Measurements from ENCODE around the gene SEC14L3.
"Not testable (repeated sequence)": the region's sequence is repeated elsewhere in the genome, so short reads cannot be mapped to it uniquely, and the experiment has no call there.

SEC14L3 gene

DNA sequence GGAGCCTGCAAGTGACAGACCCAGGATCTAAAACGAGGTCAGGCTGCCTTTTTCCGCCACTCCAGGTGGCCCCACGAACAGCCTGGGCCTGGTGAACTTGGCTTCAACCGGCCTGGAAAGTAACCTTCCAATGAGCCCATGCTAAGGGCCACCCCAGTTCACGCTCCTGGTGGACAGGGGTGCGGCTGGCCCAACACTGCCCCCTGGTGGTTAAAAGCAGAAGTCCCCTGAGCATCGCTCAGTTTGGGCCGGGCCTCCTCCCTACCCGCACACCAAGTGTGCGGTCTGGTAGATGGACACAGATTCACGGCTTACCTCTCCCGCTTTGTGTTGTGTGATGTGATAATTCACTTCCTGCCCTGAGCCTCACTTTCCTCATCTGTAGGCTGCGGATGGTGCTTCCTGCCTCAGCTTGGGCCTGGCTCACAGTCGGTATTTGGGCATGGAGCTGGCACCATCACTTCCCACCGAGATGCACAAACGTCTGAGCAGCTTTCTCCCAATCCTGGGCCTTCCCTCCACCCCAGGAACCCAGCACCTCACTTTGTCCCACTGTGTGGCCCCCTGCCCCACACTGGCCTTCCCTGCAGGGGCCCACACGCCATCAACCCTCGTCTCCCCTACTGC is 13.7 kb upstream of the SEC14L3 start:
- DNase-seq (ENCODE audit: low read depth), result no peak

GRCh38 chr22:30483169-30483568 is 11.4 kb upstream of the SEC14L3 start:
- no peak for DNase-seq (ENCODE audit: low read depth)

DNA sequence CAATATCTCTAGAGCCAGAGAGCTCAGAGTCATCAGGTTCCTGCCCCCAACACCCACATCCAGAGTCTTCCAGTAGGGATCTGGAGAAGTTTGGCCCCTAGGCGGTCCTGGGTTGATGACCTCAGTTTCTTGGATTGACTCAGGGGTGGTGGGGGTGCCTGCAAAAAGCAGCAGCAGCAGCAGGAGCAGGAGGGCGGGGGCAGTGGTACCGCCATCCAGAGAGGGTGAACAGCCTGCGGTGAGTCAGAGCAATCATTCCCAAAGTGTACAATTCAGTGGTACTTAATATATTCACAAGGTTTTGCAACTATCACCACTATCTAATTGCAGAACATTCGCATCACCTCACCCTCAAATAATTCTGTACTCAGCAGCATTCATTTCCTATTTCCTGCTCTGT is 9.9 kb upstream of the SEC14L3 start:
- no peak for DNase-seq (ENCODE audit: low read depth)

DNA sequence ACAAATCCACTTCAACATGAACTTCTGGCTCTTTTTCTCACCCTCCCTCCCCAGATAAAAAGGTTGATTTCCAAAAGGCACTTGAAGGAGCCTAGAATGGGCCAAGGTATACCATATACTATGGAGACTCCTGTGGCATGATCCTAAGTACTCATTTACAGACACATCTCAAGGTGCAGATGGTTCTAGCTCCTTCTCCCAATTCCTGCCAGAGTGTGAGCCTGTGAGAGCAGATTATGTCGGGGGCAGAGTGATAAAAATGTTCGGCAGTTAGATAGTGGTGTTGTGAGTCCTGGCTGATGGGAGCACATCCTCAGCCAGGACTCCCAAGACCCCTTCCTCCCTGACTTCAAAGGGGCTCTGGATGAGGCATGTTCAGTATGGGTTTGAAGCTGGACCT is 8.2 kb upstream of the SEC14L3 start:
- DNase-seq (ENCODE audit: low read depth), result no peak

- DNase-seq (ENCODE audit: low read depth), result no peak
These were observed 3.0 kb upstream of the SEC14L3 start for GRCh38 chr22:30474683-30475424.

DNA sequence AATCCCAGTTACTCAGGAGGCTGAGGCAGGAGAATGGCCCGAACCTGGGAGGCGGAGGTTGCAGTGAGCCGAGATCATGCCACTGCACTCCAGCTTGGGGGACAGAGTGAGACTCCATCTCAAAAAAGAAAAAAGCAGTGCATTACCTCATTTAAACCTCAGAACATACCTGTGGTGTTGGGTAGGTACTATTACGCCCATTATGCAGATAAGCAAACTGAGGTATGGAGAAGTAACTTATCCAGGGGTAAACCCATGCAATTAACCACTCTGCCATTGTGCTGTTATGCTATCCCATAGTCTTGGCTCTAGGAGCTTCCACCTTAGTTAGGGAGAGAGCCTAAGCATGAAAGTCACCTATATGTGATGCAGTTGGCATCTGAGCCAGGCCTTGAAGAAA is 2.3 kb upstream of the SEC14L3 start:
- no peak for DNase-seq (ENCODE audit: low read depth)

GRCh38 chr22:30472994-30473720 is 1.3 kb upstream of the SEC14L3 start:
- no peak for DNase-seq (ENCODE audit: low read depth)

- no peak for DNase-seq (ENCODE audit: low read depth)
These were observed 1.2 kb downstream of the SEC14L3 start for GRCh38 chr22:30470655-30471054.

GRCh38 chr22:30469165-30469564 is 2.7 kb downstream of the SEC14L3 start:
- no peak for DNase-seq (ENCODE audit: low read depth)

GRCh38 chr22:30460555-30460954 is 11.3 kb downstream of the SEC14L3 start:
- DNase-seq (ENCODE audit: low read depth), result not testable (repeated sequence)

- DNase-seq (ENCODE audit: low read depth), result no peak
These were observed 11.7 kb downstream of the SEC14L3 start for GRCh38 chr22:30460147-30460546.

GRCh38 chr22:30459181-30460052 is 12.4 kb downstream of the SEC14L3 start:
- DNase-seq (ENCODE audit: low read depth), result no peak

GRCh38 chr22:30457981-30458380 is 13.8 kb downstream of the SEC14L3 start:
- no peak for DNase-seq (ENCODE audit: low read depth)

DNA sequence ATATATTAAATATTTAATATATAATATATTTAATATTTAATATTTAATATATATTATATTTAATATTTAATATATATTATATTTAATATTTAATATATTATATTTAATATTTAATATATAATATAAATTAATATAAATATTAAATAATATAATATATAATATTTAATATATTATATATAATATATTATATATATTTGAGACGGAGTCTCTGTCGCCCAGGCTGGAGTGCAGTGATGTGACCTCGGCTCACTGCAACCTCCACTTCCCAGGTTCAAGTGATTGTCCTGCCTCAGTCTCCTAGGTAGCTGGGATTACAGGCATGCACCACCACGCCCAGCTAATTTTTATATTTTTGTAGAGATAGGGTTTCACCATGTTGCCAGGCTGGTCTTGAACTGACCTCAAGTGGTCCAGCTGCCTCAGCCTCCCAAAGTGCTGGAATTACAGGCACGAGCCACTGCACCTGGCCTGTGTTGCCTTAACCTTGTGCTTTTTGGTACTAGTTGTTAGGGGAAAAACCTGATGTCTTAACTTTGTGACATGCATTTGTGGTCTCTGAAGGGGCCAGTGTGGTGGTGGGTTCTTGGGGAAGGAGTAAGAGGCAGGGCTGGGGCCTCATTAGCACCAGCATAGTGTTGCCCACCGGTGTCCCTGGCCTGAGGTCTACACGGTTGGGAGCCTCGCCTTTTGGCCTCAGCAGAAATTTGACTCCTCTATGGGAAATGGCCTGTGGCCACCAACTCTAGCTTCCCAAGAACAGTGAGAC is 16.6 kb downstream of the SEC14L3 start:
- no peak for DNase-seq (ENCODE audit: low read depth)

- no peak for DNase-seq (ENCODE audit: low read depth)
These were observed 17.9 kb downstream of the SEC14L3 start for GRCh38 chr22:30453731-30454510.

DNA sequence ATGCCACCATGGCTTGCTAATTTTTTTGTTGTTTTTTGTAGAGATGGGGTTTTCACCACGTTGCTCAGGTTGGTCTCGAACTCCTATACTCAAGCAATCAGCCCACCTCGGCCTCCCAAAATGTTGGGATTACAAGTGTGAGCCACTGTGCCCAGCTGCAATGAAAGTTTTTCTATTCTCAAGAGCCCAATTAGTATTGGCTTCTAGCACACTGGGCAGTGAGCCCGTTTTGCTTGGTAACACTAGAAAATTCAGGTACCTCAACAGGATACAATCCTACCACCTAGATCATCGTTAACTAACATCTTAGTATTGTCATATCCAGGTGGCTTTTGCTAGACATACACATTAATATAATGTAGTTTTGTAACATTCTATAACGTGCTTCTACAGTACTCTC is 19.0 kb downstream of the SEC14L3 start:
- DNase-seq (ENCODE audit: low read depth), result no peak

GRCh38 chr22:30451488-30451887 is 20.3 kb downstream of the SEC14L3 start:
- DNase-seq (ENCODE audit: low read depth), result not testable (repeated sequence)

GRCh38 chr22:30447656-30448055 is 24.2 kb downstream of the SEC14L3 start:
- DNase-seq (ENCODE audit: low read depth), result no peak

DNA sequence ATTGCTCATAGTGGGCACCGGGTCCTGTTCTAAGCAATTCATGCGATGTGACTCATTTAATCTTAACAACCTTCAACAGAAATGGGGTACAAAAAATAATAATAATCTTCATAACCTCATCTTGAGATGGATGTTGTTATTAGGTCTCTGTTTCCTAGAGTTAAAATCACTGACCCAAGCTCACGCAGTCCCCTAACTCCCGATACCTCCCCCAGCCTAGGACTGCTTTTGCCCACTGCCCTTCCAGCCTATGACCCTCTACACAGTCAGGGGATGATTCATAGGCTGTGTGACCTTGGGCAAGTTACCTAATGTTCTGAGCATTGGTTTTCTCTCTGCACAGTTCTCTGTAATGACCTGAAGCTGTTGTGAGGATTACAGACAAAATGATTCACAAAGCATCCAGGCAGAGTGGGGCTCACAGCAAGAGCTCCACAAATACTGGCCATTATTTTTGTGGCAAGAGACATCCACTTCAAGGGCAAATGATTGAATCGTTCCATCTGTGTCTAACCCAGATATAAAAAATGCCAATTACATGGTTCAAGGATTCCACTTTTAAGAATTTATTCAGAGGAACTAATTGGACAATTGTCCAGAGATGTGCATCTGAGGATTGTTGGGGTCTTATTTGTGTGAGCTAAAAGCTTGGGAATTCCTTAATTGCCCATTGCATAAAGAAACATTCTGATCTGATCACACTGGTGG is 26.2 kb downstream of the SEC14L3 start:
- DNase-seq (ENCODE audit: low read depth), result no peak

All from HS-27A (cell line).